ENCODE measurements around the gene DR1.

- TF ChIP-seq CTCF (conservative IDR thresholded peaks at IDR 0.05; ENCODE audit: low read depth, low read length) = no peak
- TF ChIP-seq SMC3 (IDR thresholded peaks at IDR 0.05; ENCODE audit: low read depth, low read length) = no peak
- TF ChIP-seq NFE2L2 (IDR thresholded peaks at IDR 0.05; ENCODE audit: low read depth, low read length) = no peak
- TF ChIP-seq POLR2A (IDR thresholded peaks at IDR 0.05; ENCODE audit: low read depth, low read length) = no peak
- no peak for TF ChIP-seq CHD1 (IDR thresholded peaks at IDR 0.05; ENCODE audit: low read depth, low read length)
Observed at GRCh38 chr1:93411000-93411399, 65.3 kb downstream of the DR1 start.
